Liver (tissue), 3 donors: ENCODE results near the gene MRPS12.

Experiments
- TAF1 ChIP-seq: conservative IDR thresholded peaks from 2 replicates; pipeline ENCODE4 v1.6.1; 2016; ENCODE audit warnings: antibody characterized with exemption, mild to moderate bottlenecking
- TF ChIP-seq, protein P1 (sequence below): fragments of 150-350 bp; IDR thresholded peaks from 2 replicates; pipeline ENCODE4 v1.5.1; 2017; ENCODE audit warnings: improper control_type of control experiment, low read depth, low read length; ENCODE audit not compliant: missing input control
- donor health status: healthy.
- donor health status: healthy.

DNA sequence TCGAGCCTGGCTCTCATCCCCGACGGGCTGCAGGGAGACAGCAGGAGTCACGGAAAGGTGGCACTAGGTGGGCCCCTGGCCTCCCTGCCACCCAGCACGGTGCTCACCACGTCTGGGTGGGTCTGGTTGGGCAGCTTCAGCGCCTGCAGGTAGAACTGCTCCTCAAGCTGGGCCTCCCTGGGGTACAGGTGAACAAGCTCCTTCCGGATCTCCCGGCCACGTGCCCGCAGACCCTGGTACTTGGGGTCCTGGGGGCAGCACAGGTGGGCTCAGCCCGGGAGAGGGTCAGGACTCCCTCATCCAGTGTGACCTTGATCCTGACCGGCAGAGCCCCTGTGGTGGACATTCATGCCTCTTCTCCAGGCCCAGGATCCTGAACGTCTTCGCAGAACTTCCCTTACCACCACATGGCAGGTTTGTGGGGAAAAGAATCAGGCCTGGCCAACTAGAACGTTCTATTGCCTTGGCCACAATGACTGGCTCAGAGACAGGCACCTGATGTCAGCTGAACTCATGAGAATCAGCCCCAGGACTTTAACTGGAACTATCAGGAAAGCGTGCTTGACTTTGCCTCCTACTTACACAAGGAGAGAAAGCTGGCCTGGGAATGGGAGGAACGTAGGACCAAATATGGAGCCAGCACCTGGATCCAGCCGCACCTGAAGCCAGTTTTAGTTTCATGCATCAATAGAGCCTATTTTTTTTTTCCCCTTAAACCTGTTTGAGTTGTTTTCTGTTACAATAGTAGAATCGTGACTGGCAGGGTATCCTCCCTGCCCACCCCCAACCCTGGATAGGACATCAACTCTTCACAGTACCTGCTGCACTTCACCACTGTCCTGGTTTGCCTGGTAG is 9.1 kb upstream of the MRPS12 start:
- TF ChIP-seq, protein P1, sequence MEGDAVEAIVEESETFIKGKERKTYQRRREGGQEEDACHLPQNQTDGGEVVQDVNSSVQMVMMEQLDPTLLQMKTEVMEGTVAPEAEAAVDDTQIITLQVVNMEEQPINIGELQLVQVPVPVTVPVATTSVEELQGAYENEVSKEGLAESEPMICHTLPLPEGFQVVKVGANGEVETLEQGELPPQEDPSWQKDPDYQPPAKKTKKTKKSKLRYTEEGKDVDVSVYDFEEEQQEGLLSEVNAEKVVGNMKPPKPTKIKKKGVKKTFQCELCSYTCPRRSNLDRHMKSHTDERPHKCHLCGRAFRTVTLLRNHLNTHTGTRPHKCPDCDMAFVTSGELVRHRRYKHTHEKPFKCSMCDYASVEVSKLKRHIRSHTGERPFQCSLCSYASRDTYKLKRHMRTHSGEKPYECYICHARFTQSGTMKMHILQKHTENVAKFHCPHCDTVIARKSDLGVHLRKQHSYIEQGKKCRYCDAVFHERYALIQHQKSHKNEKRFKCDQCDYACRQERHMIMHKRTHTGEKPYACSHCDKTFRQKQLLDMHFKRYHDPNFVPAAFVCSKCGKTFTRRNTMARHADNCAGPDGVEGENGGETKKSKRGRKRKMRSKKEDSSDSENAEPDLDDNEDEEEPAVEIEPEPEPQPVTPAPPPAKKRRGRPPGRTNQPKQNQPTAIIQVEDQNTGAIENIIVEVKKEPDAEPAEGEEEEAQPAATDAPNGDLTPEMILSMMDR, result no peak
- no peak for TF ChIP-seq TAF1
